Sigmoid colon (tissue), 7 donors: ENCODE data around the gene MRPL9. TPM values are rescaled to one million over a fixed set of nuclear protein-coding genes. Genes with fewer than 3 reads are reported as not detected.
"Not testable (repeated sequence)": the region's sequence is repeated elsewhere in the genome, so short reads cannot be mapped to it uniquely, and the experiment has no call there.

Source experiments
- DNase-seq: peaks from one replicate; pipeline ENCODE4 v3.0.0-alpha.2; 2019
- H3K27ac ChIP-seq, 4 donors: fragments of 200-600 bp; sonication (generic); one replicate each; pipeline ENCODE4 v1.5.1; 2016 to 2019; ENCODE audit warnings: mild to moderate bottlenecking in 1 of 4
- H3K27me3 ChIP-seq, 3 donors: fragments of 200-600 bp; sonication (generic); one replicate each; pipeline ENCODE4 v1.5.1; 2019; ENCODE audit warnings: mild to moderate bottlenecking in 1 of 3
- H3K36me3 ChIP-seq, 4 donors: fragments of 200-600 bp; sonication (generic); one replicate each; pipeline ENCODE4 v1.5.1; 2016 to 2019
- H3K4me1 ChIP-seq, 4 donors: fragments of 200-600 bp; sonication (generic); one replicate each; pipeline ENCODE4 v1.5.1; 2017 to 2019
- H3K4me3 ChIP-seq, 4 donors: fragments of 200-600 bp; sonication (generic); one replicate each; pipeline ENCODE4 v1.5.1; 2017 to 2019; ENCODE audit warnings: mild to moderate bottlenecking in 2 of 4, moderate library complexity in 1 of 4
- H3K9me3 ChIP-seq, 4 donors: fragments of 200-600 bp in 3 of 4; sonication (generic) in 3 of 4; one replicate each; pipeline versions ENCODE4 v1.5.1 to v1.6.1; 2013 to 2019
- CTCF ChIP-seq, 4 experiments: fragments of 450-650 bp in 3 of 4; fragments of 200-600 bp in 1 of 4; IDR thresholded peaks; one replicate each; pipeline ENCODE4 v1.5.1; 2016 to 2019; ENCODE audit warnings: antibody characterized with exemption in 4 of 4, mild to moderate bottlenecking in 3 of 4, moderate library complexity in 2 of 4
- EP300 ChIP-seq, 4 donors: sonication (generic); formaldehyde crosslinking; IDR thresholded peaks; one replicate each; pipeline ENCODE4 v1.6.1; 2017; ENCODE audit warnings: antibody characterized with exemption in 4 of 4
- POLR2A ChIP-seq, 2 donors: fragments of 450-650 bp; IDR thresholded peaks; one replicate each; pipeline ENCODE4 v1.6.1; 2016; ENCODE audit warnings: antibody characterized with exemption in 2 of 2, mild to moderate bottlenecking in 2 of 2, moderate library complexity in 2 of 2
- POLR2AphosphoS5 ChIP-seq, 4 donors: sonication (generic); formaldehyde crosslinking; IDR thresholded peaks; one replicate each; pipeline ENCODE4 v1.6.1; 2017; ENCODE audit warnings: antibody characterized with exemption in 4 of 4
- WGBS, 2 donors: extraction: QIAGEN DNeasy Blood & Tissue Kit; methylation state at CpG; one replicate each; pipeline ENCODE4 v1.1.7; 2013; 5-methylcytosine and 5-hydroxymethylcytosine counted together
- intact Hi-C: fragments of 100-400 bp; cut with DNase I; formaldehyde crosslinking; loops from one replicate; pipeline ENCODE4 v1.15.1; 2023
- polyA plus RNA-seq, 3 donors: library from polyadenylated mRNA; stranded (reverse); fragments of 200-250 nt; gene quantifications; one replicate each; pipeline ENCODE4 v1.2.3, GENCODE V29; 2013
- total RNA-seq, 4 donors: library from RNA; depleted of rRNA; stranded (reverse); fragments of >200 nt; gene quantifications; one replicate each; pipeline ENCODE4 v1.1.0, GENCODE V29; 2016
- donor health status: healthy with polysubstance abuse.
- donor health status: Bipolar disorder and iron deficiency.
- donor health status: healthy.

Gene MRPL9
- total and polyA plus RNA-seq, 7 donors, result 47.9 to 68.7 (median 55.8) TPM

GRCh38 chr1:151737479-151737878, 25.8 kb downstream of the MRPL9 start:
- Histone ChIP-seq H3K27ac (no peak overlapping the region), H3K36me3 (no peaks in the 10 kb centered on the region), H3K4me3 (no peak overlapping the region), H3K4me1 (no peaks in the 10 kb centered on the region), H3K27me3 (no peaks in the 10 kb centered on the region), H3K9me3 (peaks cover 0 to 10% (median 0%) of the 10 kb centered on the region in 4 donors)
- intact Hi-C loops, result no loop called here
- TF ChIP-seq POLR2AphosphoS5 (IDR thresholded peaks at IDR 0.05) (no peak), POLR2A (IDR thresholded peaks at IDR 0.05) (no peak), EP300 (IDR thresholded peaks at IDR 0.05) (no peak), CTCF (IDR thresholded peaks at IDR 0.05) (no peak)
- no peak for DNase-seq

GRCh38 chr1:151737026-151737425, 26.3 kb downstream of the MRPL9 start:
- H3K27ac ChIP-seq, result no peak overlapping the region
- H3K9me3 ChIP-seq, result peaks cover 0 to 10% (median 0%) of the 10 kb centered on the region in 4 donors
- no peaks in the 10 kb centered on the region for H3K27me3 ChIP-seq
- intact Hi-C loops, result no loop called here
- H3K4me3 ChIP-seq, result no peak overlapping the region
- WGBS, 2 donors, result 85 to 96% methylated on average over 2 of the region's 2 CpGs
- no peaks in the 10 kb centered on the region for H3K36me3 ChIP-seq
- H3K4me1 ChIP-seq, result no peaks in the 10 kb centered on the region
- TF ChIP-seq POLR2A (IDR thresholded peaks at IDR 0.05) (no peak), POLR2AphosphoS5 (IDR thresholded peaks at IDR 0.05) (no peak), CTCF (IDR thresholded peaks at IDR 0.05) (no peak), EP300 (IDR thresholded peaks at IDR 0.05) (no peak)
- DNase-seq, result no peak

- H3K36me3 ChIP-seq, H3K27ac ChIP-seq, H3K27me3 ChIP-seq, H3K4me1 ChIP-seq, DNase-seq, H3K9me3 ChIP-seq, H3K4me3 ChIP-seq: not testable (repeated sequence)
- intact Hi-C loops, result loop anchor here (5.0 kb wide), 1 partner anchor 292 kb away; no protein-coding TSS in a partner anchor
- WGBS, 2 donors, result 95% methylated on average over 9 of the region's 9 CpGs
These were observed 29.3 kb downstream of the MRPL9 start for GRCh38 chr1:151733995-151734394.

- Histone ChIP-seq H3K9me3 (peaks cover 0 to 8% (median 0%) of the 10 kb centered on the region in 4 donors), H3K27ac (no peak overlapping the region), H3K4me1 (peaks cover 0 to 7% (median under 1%) of the 10 kb centered on the region in 4 donors), H3K27me3 (no peaks in the 10 kb centered on the region), H3K4me3 (no peak overlapping the region), H3K36me3 (no peaks in the 10 kb centered on the region)
- no peak for DNase-seq
- intact Hi-C loops, result loop anchor here (5.0 kb wide), 1 partner anchor 291 kb away; no protein-coding TSS in a partner anchor
- TF ChIP-seq POLR2AphosphoS5 (IDR thresholded peaks at IDR 0.05) (no peak), POLR2A (IDR thresholded peaks at IDR 0.05) (no peak), EP300 (IDR thresholded peaks at IDR 0.05) (no peak), CTCF (IDR thresholded peaks at IDR 0.05) (no peak)
- WGBS, 2 donors, result 62 to 79% methylated on average over 3 of the region's 3 CpGs
These were observed 30.2 kb downstream of the MRPL9 start for GRCh38 chr1:151733126-151733525.

GRCh38 chr1:151729966-151730291, 33.4 kb downstream of the MRPL9 start:
- peaks cover 0 to 14% (median 7%) of the 10 kb centered on the region in 4 donors for H3K4me1 ChIP-seq
- no peak overlapping the region for H3K4me3 ChIP-seq
- H3K27ac ChIP-seq, result no peak overlapping the region
- H3K9me3 ChIP-seq, result no peaks in the 10 kb centered on the region
- no peak for DNase-seq
- H3K27me3 ChIP-seq, result no peaks in the 10 kb centered on the region
- intact Hi-C loops, result loop anchor here (5.0 kb wide), 2 partner anchors 118 to 288 kb away; partner anchors contain the start of gene SNX27
- no peaks in the 10 kb centered on the region for H3K36me3 ChIP-seq
- WGBS, 2 donors, result 69 to 90% methylated on average over 4 of the region's 4 CpGs
- no peak for TF ChIP-seq POLR2AphosphoS5 (IDR thresholded peaks at IDR 0.05)
- TF ChIP-seq POLR2A (IDR thresholded peaks at IDR 0.05), result no peak
- no peak for TF ChIP-seq CTCF (IDR thresholded peaks at IDR 0.05)
- TF ChIP-seq EP300 (IDR thresholded peaks at IDR 0.05), result no peak
